Measurements from ENCODE around the gene MRPL16.

DNA sequence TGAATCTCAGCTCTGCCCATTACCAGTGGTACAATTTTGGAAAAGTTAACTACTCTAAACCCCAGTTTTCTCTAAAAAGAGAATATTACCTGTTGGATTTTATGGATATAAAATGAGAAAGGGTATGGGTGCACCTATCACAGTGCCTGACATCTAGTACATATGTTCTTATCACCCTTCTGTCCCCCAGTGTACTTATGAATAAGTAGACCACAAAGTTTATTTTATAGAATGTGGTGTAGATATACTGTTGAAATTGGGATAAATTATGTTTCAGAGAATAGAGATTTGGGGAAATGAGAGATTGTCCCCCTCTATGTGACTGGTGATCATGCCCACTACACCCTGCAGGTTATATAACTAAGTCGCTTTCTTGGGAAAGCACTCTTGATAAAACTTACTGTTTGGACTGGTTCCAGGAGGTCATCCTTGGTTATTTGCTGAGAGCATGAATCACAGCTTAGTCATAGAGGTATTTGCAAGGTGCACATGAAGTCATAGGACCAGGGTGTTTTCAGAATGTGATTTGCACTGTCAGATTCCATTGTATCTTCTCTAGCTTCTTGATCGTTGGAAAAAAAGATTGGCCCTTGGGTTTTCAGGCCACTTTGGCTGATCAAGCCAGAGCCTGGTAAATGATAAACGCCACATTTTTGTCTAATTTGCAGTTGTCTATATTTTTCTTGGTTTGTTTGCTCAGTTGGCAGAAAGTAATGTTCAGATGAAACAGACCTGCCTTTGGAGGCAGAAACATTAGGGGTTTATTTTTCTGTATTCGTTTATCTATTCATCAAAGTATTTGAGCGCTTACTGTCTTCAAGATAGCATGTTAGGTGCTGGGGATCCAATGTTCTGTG lies 34.1 kb downstream of the MRPL16 start:
- TF ChIP-seq POLR2AphosphoS5 (IDR thresholded peaks at IDR 0.05; ENCODE audit: borderline replicate concordance, low read depth, low read length) (no peak), EZH2 (IDR thresholded peaks at IDR 0.05) (no peak)

Measured in SK-N-MC (cell line).